NCI-H2029 (cell line): Measurements from ENCODE around the gene PTPA.
A peak's percentile ranks its signal among the peaks of the same experiment; 100 is the strongest.
"Not testable (repeated sequence)": the region's sequence is repeated elsewhere in the genome, so short reads cannot be mapped to it uniquely, and the experiment has no call there.

Source experiments
- DNase-seq: peaks from one replicate; lab custom pipeline; 2025; lab: John Stamatoyannopoulos, UW

Gene PTPA

DNA sequence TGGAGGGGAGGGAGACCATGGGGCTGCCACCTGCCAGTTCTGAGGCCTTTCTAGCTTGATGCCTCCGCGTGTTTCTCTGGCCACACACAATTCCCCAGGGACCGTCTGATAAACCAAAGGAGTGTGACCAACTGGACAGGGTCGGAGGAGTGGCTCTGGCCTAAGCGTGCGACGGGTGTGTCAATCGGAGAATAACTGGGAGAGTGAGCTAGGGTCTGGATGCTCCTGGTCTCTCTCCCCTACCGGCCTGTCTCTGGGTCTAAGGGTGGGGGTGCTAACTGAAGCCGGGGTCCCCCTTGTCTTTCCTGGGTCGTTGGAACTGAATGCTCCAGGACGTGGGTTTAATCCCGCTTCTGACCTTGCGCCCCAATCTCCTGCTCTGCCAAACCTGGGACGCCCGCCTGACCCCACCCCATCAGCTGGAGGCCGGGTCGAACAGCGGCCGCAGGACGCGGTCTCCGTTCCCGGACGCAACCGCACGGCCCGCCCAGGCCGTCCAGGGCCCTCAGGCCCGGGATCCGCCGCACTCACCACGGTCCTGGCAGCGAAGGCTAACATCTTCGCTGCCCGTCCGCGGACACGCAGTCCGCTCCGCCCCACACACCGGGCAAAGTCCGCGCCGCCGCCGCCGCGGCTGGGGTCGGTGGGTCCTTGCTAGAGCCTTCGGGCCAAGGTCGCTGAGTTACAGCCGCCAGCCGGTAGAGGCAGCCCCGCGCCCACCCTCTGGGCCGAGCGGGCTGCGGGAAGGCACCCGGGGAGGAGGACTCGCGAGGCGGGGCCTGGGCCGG lies 1.1 kb upstream of the PTPA start:
- DNase-seq = no peak

DNA sequence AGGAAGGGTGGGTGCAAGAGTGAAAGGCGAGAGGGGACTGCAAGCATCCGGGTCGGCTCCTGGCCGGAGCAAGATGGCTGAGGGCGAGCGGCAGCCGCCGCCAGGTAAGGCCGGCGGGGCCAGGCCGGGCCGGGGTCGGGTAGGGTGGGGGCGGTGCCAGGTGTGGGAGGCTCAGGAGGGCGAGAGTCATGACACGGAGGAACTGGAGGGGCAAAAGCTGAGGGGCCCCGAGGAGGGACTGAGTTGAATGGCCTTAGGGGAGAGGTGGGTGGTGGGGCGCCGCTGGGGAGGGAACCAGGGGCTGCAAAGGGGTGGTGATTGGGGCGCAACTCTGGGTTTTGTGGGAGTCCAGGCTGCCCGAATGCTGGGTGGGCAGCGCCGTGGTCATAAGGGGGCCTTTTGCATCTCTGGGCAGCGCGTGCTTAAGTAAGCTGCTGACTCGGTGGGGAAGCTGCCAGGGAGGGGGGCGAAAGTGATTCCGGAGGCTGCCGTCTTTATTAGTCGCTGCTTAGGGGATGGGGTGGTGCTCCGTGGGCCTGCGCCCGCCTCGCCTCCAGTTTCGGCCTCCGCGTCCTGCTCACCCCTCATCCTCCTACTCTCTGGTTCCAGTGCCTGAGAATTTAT lies 425 bp downstream of the PTPA start:
- DNase-seq = no peak

DNA sequence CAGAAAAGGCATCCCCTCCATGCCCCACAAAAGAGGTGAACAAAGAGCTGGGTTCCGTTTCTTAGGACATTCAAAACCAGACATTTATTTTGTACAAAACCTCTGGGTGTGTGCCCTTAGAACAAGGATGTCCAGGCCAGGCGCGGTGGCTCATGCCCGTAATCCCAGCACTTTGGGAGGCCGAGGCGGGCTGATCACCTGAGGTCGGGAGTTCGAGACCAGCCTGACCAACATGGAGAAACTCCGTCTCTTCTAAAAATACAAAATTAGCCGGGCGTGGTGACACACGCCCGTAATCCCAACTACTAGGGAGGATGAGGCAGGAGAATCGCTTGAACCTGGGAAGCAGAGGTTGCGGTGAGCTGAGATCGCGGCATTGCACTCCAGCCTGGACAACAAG lies 1.3 kb downstream of the PTPA start:
- not testable (repeated sequence) for DNase-seq

DNA sequence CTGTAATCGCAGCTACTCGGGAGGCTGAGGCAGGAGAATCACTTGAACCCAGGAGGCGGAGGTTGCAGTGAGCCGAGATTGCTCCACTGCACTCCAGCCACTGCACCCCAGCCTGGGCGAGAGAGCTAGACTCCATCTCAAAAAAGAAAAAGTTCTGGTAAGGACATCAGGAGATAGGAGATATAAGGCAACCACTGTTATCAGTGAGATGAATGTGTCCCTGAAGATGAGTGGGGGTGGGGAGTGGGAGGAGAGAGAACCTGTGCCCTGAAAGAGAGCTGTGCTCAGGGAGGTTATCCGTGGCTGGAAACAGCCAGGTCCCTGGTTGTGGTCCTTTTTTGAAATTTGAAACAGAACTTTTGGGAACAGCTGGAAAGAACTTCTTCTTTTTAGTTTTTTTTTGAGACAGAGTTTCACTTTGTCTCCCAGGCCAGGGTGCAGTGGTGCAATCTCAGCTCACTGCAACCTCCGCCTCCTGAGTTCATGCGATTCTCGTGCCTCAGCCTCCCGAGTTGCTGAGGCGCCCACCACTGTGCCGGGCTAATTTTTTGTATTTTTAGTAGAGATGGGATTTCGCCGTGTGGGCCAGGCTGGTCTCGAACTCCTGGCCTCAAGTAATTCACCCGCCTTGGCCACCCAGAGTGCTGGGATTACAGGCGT lies 2.6 kb downstream of the PTPA start:
- no peak for DNase-seq

DNA sequence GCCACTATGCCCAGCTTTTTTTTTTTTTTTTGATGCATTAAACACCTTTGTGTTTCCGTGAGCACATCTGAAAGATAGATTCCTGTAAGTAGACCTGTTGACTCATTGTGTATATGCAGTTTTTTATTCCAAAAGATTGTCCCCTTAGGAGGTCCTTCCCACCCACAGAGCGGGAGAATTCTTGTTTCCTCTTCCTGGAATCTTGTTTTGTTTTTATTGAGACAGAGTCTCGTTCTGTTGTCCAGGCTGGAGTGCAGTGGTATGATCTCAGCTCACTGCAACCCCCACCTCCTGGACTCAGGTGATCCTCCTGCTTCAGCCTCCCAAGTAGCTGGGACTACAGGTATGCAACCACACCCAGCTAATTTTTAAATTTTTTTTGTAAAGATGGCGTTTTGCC lies 7.6 kb downstream of the PTPA start:
- DNase-seq = no peak

DNA sequence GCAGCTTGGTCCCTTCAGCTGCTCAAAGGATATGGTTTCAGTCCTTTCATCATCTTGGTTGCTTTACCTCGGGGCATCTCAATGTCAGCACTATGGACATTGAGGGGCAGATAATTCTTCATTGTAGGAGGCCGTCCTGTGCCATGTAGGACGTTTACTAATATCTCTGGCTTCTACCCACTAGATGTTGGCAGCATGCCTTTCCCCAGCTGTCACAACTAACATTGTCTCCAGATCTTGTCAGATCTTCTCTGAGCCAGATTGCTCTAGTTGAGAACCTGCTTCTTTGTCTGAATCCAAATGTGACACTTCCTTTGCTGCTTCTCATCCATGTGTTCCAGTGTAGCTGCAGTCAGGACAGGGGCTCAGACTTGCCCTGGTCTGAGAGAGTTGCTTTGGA lies 10.3 kb downstream of the PTPA start:
- DNase-seq = no peak

DNA sequence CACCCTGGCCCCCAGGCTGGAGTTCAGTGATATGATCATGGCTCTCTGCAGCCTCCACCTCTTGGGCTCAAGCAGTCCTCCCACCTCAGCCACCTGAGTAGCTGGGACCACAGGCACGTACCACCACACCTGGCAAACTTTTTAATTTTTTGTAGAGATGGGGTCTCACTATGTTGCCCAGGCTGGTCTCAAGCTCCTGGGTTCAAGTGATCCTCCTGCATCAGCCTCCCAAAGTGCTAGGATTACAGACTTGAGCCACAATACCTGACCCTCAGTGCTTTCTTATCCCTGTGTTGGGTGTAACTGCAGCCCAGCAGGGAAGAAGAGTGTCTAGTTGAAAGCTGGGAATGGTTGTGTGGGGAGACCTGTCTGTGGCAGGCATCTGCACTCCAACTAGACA lies 10.9 kb downstream of the PTPA start:
- no peak for DNase-seq

DNA sequence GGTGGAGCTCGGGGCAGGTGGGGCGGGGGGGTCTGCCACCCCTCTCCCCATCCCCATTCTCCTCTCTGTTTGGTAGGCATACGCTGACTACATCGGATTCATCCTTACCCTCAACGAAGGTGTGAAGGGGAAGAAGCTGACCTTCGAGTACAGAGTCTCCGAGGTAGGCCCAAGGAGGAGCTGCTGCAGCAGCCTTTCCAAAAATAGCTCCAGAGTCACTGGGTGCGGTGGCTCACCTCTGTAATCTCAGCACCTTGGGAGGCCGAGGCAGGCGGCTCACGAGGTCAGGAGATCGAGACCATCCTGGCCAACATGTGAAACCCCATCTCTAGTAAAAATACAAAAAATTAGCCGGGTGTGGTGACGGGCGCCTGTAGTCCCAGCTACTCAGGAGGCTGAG lies 11.8 kb downstream of the PTPA start:
- DNase-seq = not testable (repeated sequence)

DNA sequence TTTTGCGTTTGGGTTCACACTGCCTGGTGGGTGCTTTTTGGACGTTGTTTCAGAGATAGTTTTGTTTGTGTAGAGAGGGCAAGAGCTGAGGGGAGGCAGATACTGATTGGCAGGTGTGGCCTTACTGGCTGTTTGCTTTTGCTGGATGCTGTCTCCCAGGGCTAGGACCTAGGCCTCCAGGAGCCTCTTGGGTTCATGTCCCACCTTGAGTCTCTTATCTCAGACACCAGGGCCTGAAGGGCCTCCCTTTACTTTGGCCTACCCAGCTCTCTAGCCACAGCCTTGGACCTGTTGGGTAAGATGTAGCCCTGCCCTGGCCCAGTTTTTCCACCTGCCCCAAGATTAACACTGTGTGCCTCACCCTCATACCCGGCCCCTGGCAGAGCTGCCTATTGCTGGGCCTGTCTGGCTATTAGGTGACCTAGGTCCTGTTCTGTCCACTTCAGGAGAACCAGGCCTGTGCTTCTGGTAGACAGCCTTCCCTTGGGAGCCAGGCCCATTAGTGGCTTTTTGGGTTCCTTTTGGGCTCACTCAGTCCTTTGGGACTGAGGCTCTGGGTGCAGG lies 13.4 kb downstream of the PTPA start:
- no peak for DNase-seq

DNA sequence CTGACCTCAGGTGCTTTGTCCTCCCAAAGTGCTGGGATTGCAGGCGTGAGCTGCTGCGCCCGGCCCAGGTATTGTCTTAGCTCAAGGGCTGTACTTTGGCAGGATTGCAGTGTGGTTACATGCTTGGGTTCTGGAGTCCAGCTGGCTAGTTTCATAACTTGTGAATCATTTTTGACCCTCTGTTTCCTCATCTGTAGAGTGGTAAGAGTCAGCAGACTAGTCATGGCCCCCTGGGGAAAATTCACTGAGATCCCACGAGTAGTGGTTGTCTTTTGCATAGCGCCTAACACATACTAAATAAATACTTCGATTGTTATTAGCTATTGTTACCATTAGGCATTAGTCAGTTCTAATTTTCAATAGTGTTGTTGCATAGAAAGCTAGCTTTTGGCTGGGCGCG lies 14.3 kb downstream of the PTPA start:
- no peak for DNase-seq

DNA sequence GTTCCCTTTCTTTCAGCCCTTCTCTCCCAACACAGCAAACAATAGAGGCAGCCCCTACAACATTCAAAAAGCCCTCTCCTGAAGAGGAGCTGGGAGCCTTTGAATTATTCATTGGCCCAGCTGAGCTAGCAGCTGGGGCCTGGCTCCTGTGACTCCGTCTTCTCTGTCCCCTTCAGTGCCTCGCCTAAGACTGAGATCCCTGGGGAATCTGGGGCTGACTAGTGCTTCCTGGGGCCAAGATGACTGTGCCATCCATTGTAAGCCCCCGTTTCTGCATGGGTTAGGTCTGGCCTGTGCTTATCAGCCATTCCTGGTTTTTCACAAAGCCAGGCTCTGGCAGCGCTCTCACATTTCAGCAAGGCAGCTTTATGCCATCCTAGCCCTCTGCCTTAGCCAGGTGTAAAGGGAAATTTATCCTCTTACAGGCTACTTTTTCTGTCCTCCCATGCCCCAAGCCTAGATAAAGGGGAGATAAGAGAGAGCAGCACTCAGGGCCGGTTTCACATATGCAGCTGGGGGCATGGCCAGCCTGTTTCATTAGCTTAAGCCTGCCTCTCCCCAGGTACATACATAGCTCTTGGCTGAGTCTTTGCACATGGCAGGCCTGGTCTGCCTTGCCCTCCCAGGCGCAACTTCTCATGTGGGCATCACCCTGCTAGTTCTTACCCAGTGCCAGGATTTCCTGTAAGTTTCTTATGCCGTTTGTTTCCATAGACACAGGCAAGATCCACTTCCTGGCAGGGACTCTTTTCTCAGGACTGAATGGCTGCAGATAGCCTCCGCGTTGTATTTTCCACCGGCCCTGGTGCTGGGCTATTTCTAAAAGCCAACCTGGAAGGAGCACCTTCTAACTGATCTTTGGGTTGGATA lies 15.8 kb downstream of the PTPA start:
- DNase-seq = no peak

DNA sequence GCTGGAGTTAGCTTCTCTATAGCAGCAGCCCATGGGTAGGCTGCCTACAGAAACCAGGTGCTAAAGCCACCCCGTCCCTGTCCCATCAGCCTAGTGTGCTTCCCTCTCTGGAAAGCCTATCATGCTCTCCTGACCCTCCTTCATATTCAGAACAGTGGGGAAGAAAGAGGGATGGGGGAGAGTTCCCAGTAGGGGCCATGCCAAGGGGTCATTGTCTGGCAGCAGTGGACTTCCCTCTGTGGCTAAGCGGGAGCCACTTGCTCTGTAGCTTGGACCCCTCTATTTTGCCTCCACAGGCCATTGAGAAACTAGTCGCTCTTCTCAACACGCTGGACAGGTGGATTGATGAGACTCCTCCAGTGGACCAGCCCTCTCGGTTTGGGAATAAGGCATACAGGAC lies 17.5 kb downstream of the PTPA start:
- DNase-seq = no peak

DNA sequence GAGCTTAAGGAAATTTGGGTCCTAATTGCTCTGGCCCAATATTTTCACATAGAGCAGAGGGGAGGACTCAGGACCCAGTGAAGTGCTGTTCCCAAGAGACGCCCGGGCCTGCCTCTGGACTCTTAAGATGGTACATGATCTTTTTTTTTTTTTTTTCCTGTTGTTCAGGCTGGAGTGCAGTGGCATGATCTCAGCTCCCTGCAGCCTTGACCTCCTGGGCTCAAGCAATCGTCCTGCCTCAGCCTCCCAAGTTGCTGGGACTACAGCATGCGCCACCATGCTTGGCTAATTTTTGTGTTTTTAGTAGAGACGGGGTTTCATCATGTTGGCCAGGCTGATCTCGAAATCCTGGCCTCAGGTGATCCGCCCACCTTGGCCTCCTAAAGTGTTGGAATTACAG lies 19.1 kb downstream of the PTPA start:
- DNase-seq = not testable (repeated sequence)

DNA sequence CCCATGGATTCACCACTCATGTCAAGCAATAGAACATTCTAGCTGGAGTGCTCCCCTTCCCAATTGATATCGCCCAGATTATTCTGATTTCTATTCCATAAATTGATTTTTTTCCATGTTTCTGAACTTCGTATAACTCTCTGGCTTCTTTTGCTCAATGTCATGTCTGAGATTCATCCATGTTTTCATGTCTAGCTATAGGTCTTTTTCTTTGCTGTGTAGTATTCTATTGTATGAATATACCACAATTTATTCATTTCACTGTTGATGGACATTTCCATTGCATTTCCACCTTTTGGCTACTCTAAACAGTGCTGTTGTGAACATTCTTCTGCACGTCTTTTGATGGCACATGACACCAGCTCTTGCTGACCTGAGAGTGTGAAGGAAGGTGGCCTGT lies 19.6 kb downstream of the PTPA start:
- DNase-seq = no peak

DNA sequence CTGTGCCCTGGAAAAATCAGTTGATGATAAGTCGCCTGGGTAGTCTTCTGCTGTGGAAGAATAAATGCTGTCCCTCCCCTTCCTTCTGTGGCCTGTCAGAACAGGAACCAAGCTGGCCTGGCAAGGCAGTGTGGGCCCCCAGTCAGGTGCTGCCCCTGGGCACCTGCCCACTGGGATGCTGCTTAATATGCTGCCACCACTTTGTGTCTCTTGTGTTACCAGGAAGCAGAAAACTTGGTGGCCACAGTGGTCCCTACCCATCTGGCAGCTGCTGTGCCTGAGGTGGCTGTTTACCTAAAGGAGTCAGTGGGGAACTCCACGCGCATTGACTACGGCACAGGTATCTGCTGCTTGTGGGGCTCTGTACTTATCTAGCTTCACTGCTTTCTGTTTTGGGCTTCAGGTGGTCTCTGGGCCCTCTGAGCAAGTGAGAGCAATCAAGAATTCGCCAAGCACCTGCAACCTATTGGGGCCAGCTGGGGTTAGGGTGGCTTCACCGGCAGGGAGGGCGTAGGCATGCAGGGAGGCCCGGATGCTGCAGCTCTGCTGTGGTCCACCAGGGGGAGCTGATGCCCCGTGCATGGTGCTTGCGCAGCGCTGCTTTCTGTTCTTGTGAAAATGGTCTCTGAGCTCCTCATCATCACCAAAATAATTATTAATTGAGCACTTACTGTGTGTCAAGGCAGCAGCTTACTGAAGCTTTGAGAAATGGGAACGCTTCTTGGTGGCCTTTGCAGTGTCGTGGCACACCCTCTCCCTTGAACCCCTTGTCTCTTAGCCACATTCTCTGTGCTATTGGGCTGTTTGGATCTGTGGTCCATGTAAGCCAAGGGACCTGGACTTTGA lies 20.3 kb downstream of the PTPA start:
- peak; percentile 27 for DNase-seq

DNA sequence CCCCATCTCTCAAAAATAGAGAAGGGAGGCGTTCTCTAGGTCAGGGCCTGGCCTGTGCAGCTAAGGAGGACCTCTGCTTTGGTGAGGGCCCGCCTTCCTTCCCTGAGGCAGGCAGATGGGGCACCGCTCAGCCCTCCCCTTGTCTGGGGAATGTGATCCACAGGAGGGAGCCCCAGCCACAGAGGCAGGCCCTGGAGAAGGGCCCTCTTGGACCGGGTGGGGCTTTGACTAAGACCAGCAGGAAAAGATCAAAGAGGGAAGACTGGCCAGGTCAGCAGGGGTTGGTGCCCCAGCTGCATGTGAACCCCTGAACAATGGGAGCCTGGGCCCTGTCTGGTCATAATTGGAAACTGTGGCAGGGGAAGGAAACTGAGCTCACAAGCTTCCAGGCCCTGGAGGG lies 21.9 kb downstream of the PTPA start:
- DNase-seq = no peak

DNA sequence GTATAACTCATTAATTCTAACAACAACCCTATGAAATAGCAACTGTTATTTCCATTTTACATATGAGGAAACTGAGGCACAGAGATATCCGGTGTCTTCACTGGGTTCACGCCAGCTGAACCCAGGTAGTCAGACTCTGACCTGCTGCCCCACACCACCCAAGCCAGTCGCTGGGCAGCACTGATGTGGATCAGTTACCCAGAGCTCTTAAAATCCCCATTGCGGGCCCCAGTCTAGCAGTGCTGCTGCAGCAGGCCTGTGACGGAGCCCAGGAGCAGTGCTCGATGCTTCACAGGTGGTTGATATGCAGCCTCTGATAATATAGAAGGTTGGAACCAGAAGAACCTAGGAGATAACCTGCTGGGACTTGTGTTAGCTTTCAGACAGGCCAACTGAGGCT lies 24.3 kb downstream of the PTPA start:
- DNase-seq = no peak

DNA sequence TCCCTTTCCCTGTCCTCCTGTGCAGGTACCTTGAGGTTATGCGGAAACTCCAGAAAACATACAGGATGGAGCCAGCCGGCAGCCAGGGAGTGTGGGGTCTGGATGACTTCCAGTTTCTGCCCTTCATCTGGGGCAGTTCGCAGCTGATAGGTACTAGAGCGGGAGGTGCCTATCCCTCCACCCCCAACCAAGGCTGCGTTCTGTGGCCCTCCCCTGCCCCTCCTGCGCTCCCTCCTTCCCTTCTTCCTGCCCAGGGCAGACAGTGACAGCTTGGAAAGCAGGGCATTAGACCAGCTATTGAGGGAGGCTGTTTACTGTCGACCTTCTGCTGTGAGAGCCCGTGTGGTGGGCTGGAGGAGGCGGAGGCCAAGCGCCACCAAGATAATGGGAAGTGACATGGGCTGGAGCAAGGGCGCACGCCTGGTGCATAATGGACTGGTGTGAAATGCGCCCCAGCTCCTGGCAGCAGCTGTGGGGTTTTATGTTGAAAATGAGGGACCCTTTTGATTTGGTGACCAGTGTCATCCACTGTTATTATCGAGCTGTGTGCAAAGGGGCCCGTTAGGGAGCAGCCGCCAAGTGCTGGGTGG lies 25.3 kb downstream of the PTPA start:
- no peak for DNase-seq

DNA sequence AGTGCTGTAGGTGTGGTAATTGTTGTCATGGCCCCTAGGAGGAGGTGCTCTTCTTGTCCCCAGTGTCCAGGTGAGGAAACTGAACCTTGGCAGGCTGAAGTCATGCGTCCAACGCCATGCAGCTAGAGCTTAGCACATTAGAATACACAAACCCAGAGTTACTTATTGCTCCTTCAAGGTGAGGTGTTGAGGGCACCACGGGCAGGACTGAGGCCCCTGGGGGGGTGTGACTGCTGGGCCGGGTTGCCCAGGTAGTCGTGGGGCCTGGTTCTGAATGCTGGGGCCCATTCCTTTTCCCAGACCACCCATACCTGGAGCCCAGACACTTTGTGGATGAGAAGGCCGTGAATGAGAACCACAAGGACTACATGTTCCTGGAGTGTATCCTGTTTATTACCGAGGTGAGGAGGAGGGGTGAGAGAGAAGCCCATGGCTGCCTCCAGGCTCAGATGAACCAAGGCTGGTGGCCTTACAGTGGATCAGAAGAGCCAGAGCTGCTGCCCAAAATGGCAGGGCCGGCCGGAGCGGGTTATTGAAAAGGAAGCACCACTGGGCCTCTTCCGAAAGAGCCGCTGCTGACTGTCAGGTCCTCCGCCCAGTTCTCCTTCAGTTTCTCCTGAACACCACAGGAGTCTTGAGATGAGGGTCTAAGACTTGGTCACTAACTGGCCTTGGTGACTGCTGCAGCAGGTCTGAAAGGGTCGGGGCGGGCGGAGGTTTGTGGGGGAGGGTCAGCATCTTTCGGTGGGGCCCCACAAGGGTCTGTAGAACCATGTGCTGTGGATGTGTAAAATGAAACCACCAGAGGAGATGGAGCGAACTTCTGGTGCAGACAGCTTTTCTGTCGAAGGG lies 26.3 kb downstream of the PTPA start:
- no peak for DNase-seq

DNA sequence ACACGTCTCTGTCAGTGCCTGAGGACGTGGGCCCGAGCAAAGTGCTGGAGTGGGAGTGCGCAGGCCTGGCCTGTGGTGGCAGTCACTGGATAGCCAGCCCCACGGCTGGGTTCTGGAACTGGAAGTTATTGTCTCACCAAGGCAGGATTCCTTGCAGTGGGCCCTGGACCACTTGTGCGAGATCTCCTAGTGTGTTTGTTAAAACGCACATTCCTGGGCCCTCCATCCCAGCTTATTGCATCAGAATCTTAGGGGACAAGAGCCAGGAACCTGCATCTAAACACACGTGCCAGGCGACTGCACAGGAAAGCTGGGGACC lies 26.9 kb downstream of the PTPA start:
- DNase-seq = no peak
